Fibroblast of lung (primary cell): ENCODE data around the gene ITGA7. TPM values are rescaled to one million over a fixed set of nuclear protein-coding genes. Genes with fewer than 3 reads are reported as not detected.

Experiments
- DNase-seq, 2 donors: peaks; one replicate each; pipeline versions ENCODE4 v3.0.0 to v3.0.0-alpha.2; 2010; ENCODE audit warnings: low read depth in 2 of 2
- H2AFZ ChIP-seq: 2 replicates; pipeline ENCODE4 v1.5.1; 2012; ENCODE audit warnings: low read length, control low read depth, inconsistent platforms
- H3K27ac ChIP-seq: 2 replicates; pipeline ENCODE4 v1.5.1; 2011; ENCODE audit warnings: low read length, control low read depth; ENCODE audit not compliant: insufficient read depth
- H3K27me3 ChIP-seq: 2 replicates; pipeline ENCODE4 v1.5.1; 2011; ENCODE audit warnings: mild to moderate bottlenecking, low read length; ENCODE audit not compliant: control insufficient read depth, insufficient read depth
- H3K36me3 ChIP-seq: 2 replicates; pipeline ENCODE4 v1.5.1; 2011; ENCODE audit warnings: low read length; ENCODE audit not compliant: control insufficient read depth, insufficient read depth
- H3K4me1 ChIP-seq: 2 replicates; pipeline ENCODE4 v1.5.1; 2011; ENCODE audit warnings: low read length; ENCODE audit not compliant: control insufficient read depth, insufficient read depth; ENCODE audit errors: extremely low read depth
- H3K4me2 ChIP-seq: 2 replicates; pipeline ENCODE4 v1.5.1; 2011; ENCODE audit warnings: low read length, control low read depth; ENCODE audit not compliant: insufficient read depth; ENCODE audit errors: extremely low read depth
- H3K4me3 ChIP-seq, 4 experiments: fragments of 200-600 bp in 1 of 4; sonication (generic) in 1 of 4; replicated peaks in 1 of 4; 2 replicates each; pipeline ENCODE4 v1.5.1; 2011 to 2016; ENCODE audit warnings: low read length in 4 of 4, low read depth in 3 of 4, mild to moderate bottlenecking in 3 of 4, control low read depth in 2 of 4, inconsistent platforms in 1 of 4, mixed read lengths in 1 of 4; ENCODE audit not compliant: insufficient read depth in 1 of 4; ENCODE audit errors: control extremely low read depth in 1 of 4
- H3K79me2 ChIP-seq: 2 replicates; pipeline ENCODE4 v1.5.1; 2012; ENCODE audit warnings: mild to moderate bottlenecking, low read length, inconsistent platforms; ENCODE audit not compliant: control insufficient read depth, insufficient read depth
- H3K9ac ChIP-seq: 2 replicates; pipeline ENCODE4 v1.5.1; 2011; ENCODE audit warnings: mild to moderate bottlenecking, low read length, control low read depth; ENCODE audit not compliant: insufficient read depth
- H3K9me3 ChIP-seq: 2 replicates; pipeline ENCODE4 v1.5.1; 2012; ENCODE audit warnings: low read depth, low read length; ENCODE audit not compliant: control insufficient read depth, insufficient read depth
- H4K20me1 ChIP-seq: 2 replicates; pipeline ENCODE4 v1.5.1; 2011; ENCODE audit warnings: low read length; ENCODE audit not compliant: control insufficient read depth, insufficient read depth; ENCODE audit errors: extremely low read depth
- CTCF ChIP-seq, 2 donors: IDR thresholded peaks in 1 of 2; conservative IDR thresholded peaks in 1 of 2; 1 replicate in 1 of 2; 2 replicates in 1 of 2; pipeline ENCODE4 v1.5.1; 2011 to 2012; ENCODE audit warnings: low read length in 2 of 2, control low read depth in 1 of 2, inconsistent platforms in 1 of 2, low read depth in 1 of 2, mild to moderate bottlenecking in 1 of 2
- EZH2 ChIP-seq: IDR thresholded peaks from 2 replicates; pipeline ENCODE4 v1.5.1; 2012; ENCODE audit warnings: low read length, control low read depth, mild to moderate bottlenecking; ENCODE audit errors: missing control alignments
- polyA plus RNA-seq, 2 donors: library from polyadenylated mRNA; depleted of rRNA in 1 of 2; stranded (reverse) in 1 of 2; unstranded in 1 of 2; fragments of >200 nt; gene quantifications; 2 replicates each; pipeline ENCODE4 v1.2.1, GENCODE V29; 2011 to 2012; ENCODE audit warnings: missing spikeins in 1 of 2
- total RNA-seq: library from RNA; depleted of rRNA; stranded (reverse); fragments of >200 nt; gene quantifications from 2 replicates; pipeline ENCODE4 v1.2.1, GENCODE V29; 2014

Gene ITGA7
- total and polyA plus RNA-seq, 2 donors (not counting 1 experiment from before 2014, with no cell fraction given): 42.7 to 130 TPM

DNA sequence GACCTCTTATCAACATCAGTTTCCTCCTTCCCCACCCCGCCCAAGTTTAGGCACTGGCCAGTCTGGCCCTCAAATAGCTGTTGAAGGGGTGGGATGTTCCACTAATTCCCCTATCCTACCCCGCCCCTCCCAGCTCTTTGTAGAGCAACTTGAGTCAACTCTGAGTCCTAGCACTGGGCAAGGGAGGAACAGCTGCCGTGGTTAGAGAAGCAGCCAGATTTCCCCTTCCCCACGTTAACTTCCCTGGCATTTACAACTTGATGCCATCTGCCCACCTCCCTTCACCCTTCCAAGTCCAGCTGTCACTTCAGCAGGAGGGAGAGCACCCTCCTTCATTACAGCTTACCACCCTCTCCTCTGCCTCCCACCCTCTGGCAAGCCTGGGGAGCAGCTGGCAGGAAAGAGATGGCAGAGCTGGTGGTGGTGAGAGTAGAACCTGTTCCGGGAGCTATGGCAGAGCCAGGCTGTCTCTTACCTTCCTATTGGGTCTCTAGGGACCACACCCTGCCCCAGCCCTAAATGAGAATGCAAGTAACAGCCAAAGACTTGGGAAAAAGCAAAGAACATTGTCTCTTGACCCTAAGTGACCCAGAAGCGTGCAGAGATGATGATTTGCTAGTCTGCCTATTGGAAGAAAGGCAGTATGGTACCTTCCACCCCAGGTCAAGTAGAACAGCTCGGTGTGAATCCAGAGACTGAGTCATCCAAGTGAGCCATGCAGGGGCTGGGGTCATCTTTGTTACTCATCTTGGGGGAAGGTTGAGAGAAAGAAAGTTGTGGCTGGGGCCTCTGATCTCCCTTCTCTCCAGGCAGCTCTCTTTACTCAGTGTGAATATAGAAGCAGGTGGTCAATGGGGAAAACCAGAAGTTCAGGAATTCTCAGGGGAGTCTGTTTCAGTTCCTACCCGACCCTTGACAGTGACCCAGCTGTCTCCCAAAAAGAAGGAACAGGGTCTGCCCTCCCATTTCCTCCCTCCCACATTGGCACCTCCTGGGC, 9.6 kb upstream of the ITGA7 start:
- Histone ChIP-seq H3K9me3 (no peaks in the 10 kb centered on the region), H3K9ac (peak overlapping the region; percentile 47), H3K79me2 (peaks cover 4% of the 10 kb centered on the region), H3K27me3 (no peaks in the 10 kb centered on the region), H3K4me1 (peaks cover 60% of the 10 kb centered on the region), H4K20me1 (no peaks in the 10 kb centered on the region), H3K27ac (peak overlapping the region; percentile 90), H3K4me2 (peak overlapping the region; percentile 81), H3K4me3 (peak overlapping the region; percentile 53 to 77 (median 66)), H3K36me3 (no peaks in the 10 kb centered on the region), H2AFZ (no peak overlapping the region)
- no peak for TF ChIP-seq EZH2
- no peak for TF ChIP-seq CTCF (conservative IDR thresholded peaks at IDR 0.05 in 1 of 2, IDR thresholded peaks at IDR 0.05 in 1 of 2; ENCODE audit: low read depth in 1 of 2, low read length in 2 of 2)
- DNase-seq: peak; percentile 49 to 85

DNA sequence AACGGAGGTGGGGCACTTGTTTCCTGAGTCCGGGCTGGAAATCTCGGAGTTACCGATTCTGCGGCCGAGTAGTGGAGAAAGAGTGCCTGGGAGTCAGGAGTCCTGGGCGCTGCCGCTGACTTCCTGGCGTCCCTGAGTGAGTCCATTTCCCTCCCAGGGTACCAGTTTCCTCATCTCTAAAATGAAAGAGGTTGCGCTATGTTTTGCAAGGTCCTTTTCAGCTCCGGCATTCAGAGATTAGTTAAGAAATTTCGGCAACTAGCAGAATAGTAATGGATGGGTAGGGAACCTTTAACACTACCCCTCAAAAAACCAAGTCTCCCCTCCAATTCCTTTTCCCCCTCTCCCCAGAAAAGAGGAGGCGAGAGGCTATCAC, 8.9 kb upstream of the ITGA7 start:
- H3K27ac ChIP-seq: peak overlapping the region; percentile 90
- H3K36me3 ChIP-seq: no peaks in the 10 kb centered on the region
- peaks cover 66% of the 10 kb centered on the region for H3K4me1 ChIP-seq

More for the DNA sequence above, 8.9 kb upstream of the ITGA7 start:
- TF ChIP-seq CTCF (conservative IDR thresholded peaks at IDR 0.05 in 1 of 2, IDR thresholded peaks at IDR 0.05 in 1 of 2; ENCODE audit: low read depth in 1 of 2, low read length in 2 of 2) (no peak), EZH2 (no peak)
- Histone ChIP-seq H3K27me3 (no peaks in the 10 kb centered on the region), H3K9ac (peak overlapping the region; percentile 77), H3K79me2 (peaks cover 4% of the 10 kb centered on the region), H3K4me2 (peak overlapping the region; percentile 81), H3K4me3 (peak overlapping the region; percentile 53 to 77 (median 66)), H4K20me1 (no peaks in the 10 kb centered on the region), H3K9me3 (no peaks in the 10 kb centered on the region), H2AFZ (no peak overlapping the region)
- no peak for DNase-seq
